ENCODE measurements around the gene NBDY.
"Not testable (repeated sequence)": the region's sequence is repeated elsewhere in the genome, so short reads cannot be mapped to it uniquely, and the experiment has no call there.

NBDY gene

GRCh38 chrX:56764975-56765791 is 36.1 kb downstream of the NBDY start:
- Histone ChIP-seq H3K9me3 (ENCODE audit: insufficient read depth, low read length, severe bottlenecking) (no peaks in the 10 kb centered on the region), H3K27me3 (ENCODE audit: insufficient read depth, low read length, poor library complexity) (no peaks in the 10 kb centered on the region), H2AFZ (ENCODE audit: low read depth, low read length) (no peak overlapping the region), H3K4me2 (ENCODE audit: insufficient read depth, low read length) (peak overlapping the region; percentile 55), H3K27ac (ENCODE audit: low read length) (peak overlapping the region; percentile 86), H3K4me1 (ENCODE audit: insufficient read depth, low read length) (peaks cover 50% of the 10 kb centered on the region), H4K20me1 (ENCODE audit: insufficient read depth, low read length) (peaks cover 19% of the 10 kb centered on the region), H3K79me2 (ENCODE audit: insufficient read depth, low read length) (peaks cover 33% of the 10 kb centered on the region), H3K9ac (ENCODE audit: low read depth, low read length) (peak overlapping the region; percentile 45), H3K36me3 (ENCODE audit: insufficient read depth, low read length) (peaks cover 18% of the 10 kb centered on the region), H3K4me3 (ENCODE audit: low read depth in 1 of 2, low read length in 2 of 2) (peak overlapping the region in 1 of 2 experiments; percentile 28; a peak in 2 of 4 replicates)
- ATAC-seq (ENCODE audit: insufficient read depth, low read depth) = peak; percentile 87
- peak; percentile 75 for DNase-seq
- no peak for TF ChIP-seq EZH2 (IDR thresholded peaks at IDR 0.05; ENCODE audit: borderline replicate concordance, low read depth, low read length, severe bottlenecking)
- no peak for TF ChIP-seq CTCF (IDR thresholded peaks at IDR 0.05; ENCODE audit: borderline replicate concordance, extremely low read depth, low read length, poor library complexity, severe bottlenecking)

GRCh38 chrX:56765811-56766553 is 36.9 kb downstream of the NBDY start:
- H3K9me3 ChIP-seq (ENCODE audit: insufficient read depth, low read length, severe bottlenecking) = no peaks in the 10 kb centered on the region
- H2AFZ ChIP-seq (ENCODE audit: low read depth, low read length) = no peak overlapping the region
- peak overlapping the region; percentile 45 for H3K9ac ChIP-seq (ENCODE audit: low read depth, low read length)
- H3K79me2 ChIP-seq (ENCODE audit: insufficient read depth, low read length) = peaks cover 32% of the 10 kb centered on the region
- no peaks in the 10 kb centered on the region for H3K27me3 ChIP-seq (ENCODE audit: insufficient read depth, low read length, poor library complexity)
- DNase-seq (no peak), ATAC-seq (ENCODE audit: insufficient read depth, low read depth) (peak; percentile 13; the same call in 2 of the 3 replicates)
- peaks cover 19% of the 10 kb centered on the region for H4K20me1 ChIP-seq (ENCODE audit: insufficient read depth, low read length)
- peaks cover 48% of the 10 kb centered on the region for H3K4me1 ChIP-seq (ENCODE audit: insufficient read depth, low read length)
- H3K27ac ChIP-seq (ENCODE audit: low read length) = peak overlapping the region; percentile 86
- peaks cover 18% of the 10 kb centered on the region for H3K36me3 ChIP-seq (ENCODE audit: insufficient read depth, low read length)
- no peak for TF ChIP-seq CTCF (IDR thresholded peaks at IDR 0.05; ENCODE audit: borderline replicate concordance, extremely low read depth, low read length, poor library complexity, severe bottlenecking)
- no peak for TF ChIP-seq EZH2 (IDR thresholded peaks at IDR 0.05; ENCODE audit: borderline replicate concordance, low read depth, low read length, severe bottlenecking)
- H3K4me3 ChIP-seq (ENCODE audit: low read depth in 1 of 2, low read length in 2 of 2) = peak overlapping the region in 1 of 2 experiments; percentile 28; a peak in 2 of 4 replicates
- H3K4me2 ChIP-seq (ENCODE audit: insufficient read depth, low read length) = peak overlapping the region; percentile 55

- Histone ChIP-seq H3K27me3 (ENCODE audit: insufficient read depth, low read length, poor library complexity) (no peaks in the 10 kb centered on the region), H3K4me2 (ENCODE audit: insufficient read depth, low read length) (no peak overlapping the region), H3K27ac (ENCODE audit: low read length) (peak overlapping the region; percentile 86), H3K4me3 (ENCODE audit: low read depth in 1 of 2, low read length in 2 of 2) (no peak overlapping the region), H2AFZ (ENCODE audit: low read depth, low read length) (no peak overlapping the region), H3K9ac (ENCODE audit: low read depth, low read length) (no peak overlapping the region), H3K4me1 (ENCODE audit: insufficient read depth, low read length) (peaks cover 44% of the 10 kb centered on the region), H4K20me1 (ENCODE audit: insufficient read depth, low read length) (peaks cover 13% of the 10 kb centered on the region), H3K9me3 (ENCODE audit: insufficient read depth, low read length, severe bottlenecking) (no peaks in the 10 kb centered on the region), H3K79me2 (ENCODE audit: insufficient read depth, low read length) (peaks cover 28% of the 10 kb centered on the region), H3K36me3 (ENCODE audit: insufficient read depth, low read length) (peaks cover 18% of the 10 kb centered on the region)
- DNase-seq = no peak
- no peak for ATAC-seq (ENCODE audit: insufficient read depth, low read depth)
- no peak for TF ChIP-seq CTCF (IDR thresholded peaks at IDR 0.05; ENCODE audit: borderline replicate concordance, extremely low read depth, low read length, poor library complexity, severe bottlenecking)
- no peak for TF ChIP-seq EZH2 (IDR thresholded peaks at IDR 0.05; ENCODE audit: borderline replicate concordance, low read depth, low read length, severe bottlenecking)
Observed at GRCh38 chrX:56766554-56767347, 37.7 kb downstream of the NBDY start.

GRCh38 chrX:56767348-56768119 is 38.5 kb downstream of the NBDY start:
- not testable (repeated sequence) for H3K4me3 ChIP-seq (ENCODE audit: low read depth in 1 of 2, low read length in 2 of 2); H3K4me2 ChIP-seq (ENCODE audit: insufficient read depth, low read length); H3K27me3 ChIP-seq (ENCODE audit: insufficient read depth, low read length, poor library complexity); H2AFZ ChIP-seq (ENCODE audit: low read depth, low read length); H3K27ac ChIP-seq (ENCODE audit: low read length); H3K9me3 ChIP-seq (ENCODE audit: insufficient read depth, low read length, severe bottlenecking); DNase-seq; ATAC-seq (ENCODE audit: insufficient read depth, low read depth); H3K9ac ChIP-seq (ENCODE audit: low read depth, low read length)
- H3K4me1 ChIP-seq (ENCODE audit: insufficient read depth, low read length) = peaks cover 39% of the 10 kb centered on the region
- peaks cover 18% of the 10 kb centered on the region for H3K36me3 ChIP-seq (ENCODE audit: insufficient read depth, low read length)
- peaks cover 28% of the 10 kb centered on the region for H3K79me2 ChIP-seq (ENCODE audit: insufficient read depth, low read length)
- peaks cover 11% of the 10 kb centered on the region for H4K20me1 ChIP-seq (ENCODE audit: insufficient read depth, low read length)

All from DND-41 (cell line).